Measurements from ENCODE around the gene LRRFIP1.

GRCh38 chr2:237624565-237624964 lies 2.8 kb upstream of the LRRFIP1 start:
- TF ChIP-seq CTCF (IDR thresholded peaks at IDR 0.05) (peak; percentile 29), EZH2 (IDR thresholded peaks at IDR 0.05; ENCODE audit: borderline replicate concordance, insufficient read depth, low read depth, low read length, poor library complexity, severe bottlenecking) (no peak)
